HG03025 (cell line): ENCODE data around the gene FANCC.

Experiments
- ATAC-seq: cut with Tn5 transposase; IDR thresholded peaks from one replicate; pipeline ENCODE4 v1.9.1; 2021; ENCODE audit warnings: mild to moderate bottlenecking, moderate library complexity; ENCODE audit not compliant: unreplicated experiment, low FRiP score

FANCC gene

DNA sequence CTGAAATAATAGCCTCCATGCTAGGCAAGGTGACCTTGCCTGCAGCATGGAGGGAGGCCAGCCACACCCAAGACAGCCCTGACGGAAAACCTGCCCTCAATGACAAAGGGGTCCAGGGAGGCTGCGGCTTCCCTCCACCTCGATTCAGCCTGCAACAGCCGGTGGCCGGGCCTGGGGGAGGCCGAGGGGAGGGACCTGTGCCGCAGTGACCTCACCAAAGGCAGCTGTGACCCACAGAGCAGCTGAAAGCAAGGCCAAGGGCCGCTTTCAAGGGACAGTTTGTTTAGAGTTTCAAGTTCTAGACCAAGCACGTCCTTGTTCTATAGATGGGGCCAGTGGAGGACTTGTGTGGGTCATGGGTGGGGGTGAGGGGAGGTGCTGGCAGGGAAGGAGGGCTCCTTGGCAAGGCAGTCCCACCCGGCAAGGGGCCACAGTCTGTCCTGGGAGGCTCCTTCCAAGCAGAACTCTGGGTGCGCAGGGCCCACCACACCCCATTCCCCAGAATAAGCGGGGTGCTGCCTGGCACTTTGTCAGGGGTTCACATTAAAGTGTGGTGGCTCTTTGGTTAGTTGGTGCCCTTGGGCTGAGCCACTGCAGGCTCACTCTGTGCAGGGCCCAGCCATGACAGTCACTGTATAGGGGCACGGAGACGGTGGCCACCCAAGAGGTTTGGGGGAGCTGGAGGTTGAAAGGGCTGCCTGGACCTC lies 226.5 kb downstream of the FANCC start:
- no peak for ATAC-seq

DNA sequence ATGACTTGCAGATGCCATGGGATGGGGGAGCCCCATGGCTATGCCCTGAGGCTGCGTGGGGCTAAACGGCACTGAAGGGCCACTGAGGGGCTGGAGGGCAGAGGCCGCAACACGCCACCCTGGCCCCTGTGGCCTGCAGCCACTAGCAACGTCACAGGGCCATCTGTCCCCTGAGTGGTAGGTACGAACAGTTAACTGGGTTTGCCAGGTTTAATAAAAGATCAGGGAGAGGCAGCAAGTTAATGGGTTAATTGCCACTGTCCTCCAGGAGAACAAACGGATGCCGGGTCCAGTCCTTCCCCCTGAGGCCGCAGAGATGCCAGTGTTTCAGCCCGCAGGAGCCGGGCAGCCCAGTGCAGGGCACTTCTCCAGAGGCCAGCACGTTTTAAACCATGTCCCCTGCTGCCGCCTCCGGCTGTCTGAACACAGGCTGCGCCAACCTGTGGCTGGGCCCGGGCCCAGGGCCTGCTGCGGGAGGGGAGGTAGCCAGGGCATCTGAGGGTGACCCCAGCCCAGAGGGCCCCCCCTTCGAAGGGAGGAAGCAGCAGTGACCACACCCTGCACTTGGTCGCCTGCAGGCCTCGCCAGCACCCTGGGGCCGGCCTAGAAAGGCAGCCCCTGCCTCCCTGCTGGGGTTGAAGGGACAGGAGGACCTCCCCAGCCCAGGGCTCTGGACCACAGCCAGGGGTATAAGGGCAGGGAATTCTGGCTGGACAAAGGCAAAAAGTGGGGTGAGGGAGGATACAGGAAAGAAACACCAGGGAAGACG lies 227.3 kb downstream of the FANCC start:
- no peak for ATAC-seq

DNA sequence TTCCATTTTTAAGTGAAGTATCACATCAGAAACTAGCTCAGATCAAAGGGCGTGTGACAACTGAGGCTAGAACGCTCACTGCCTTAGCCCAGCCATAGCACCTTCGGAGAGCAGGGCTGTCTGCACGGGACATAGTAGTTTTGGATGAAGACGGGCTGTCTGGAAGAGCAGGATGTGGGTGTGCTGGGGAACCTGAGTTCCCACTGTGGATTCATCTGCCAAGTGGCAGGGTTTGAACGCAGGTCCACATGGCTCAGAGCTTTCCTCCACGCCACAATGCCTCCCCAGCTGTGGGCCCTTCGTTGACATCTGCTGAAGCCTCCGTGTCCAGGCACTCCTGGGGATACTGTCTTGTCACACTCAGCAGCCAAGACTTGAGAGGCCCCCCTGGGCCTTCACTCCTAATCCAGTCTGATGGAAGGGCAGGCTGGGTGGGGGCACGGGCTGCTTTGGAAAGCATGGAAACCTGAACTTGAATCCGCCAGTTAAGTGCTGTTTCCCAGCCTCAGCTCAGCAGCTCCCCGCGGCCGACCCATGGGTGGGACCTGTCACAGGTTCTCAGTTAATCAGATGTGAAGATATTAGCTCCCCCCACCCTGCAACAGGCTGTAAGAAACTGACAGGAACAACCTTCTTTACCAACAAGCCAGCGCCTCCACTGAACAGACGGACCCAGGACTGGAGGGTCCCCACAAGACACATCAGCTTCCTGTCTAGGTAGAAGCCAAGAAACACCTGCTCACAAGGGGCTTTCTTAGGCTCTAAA lies 228.1 kb downstream of the FANCC start:
- no peak for ATAC-seq

DNA sequence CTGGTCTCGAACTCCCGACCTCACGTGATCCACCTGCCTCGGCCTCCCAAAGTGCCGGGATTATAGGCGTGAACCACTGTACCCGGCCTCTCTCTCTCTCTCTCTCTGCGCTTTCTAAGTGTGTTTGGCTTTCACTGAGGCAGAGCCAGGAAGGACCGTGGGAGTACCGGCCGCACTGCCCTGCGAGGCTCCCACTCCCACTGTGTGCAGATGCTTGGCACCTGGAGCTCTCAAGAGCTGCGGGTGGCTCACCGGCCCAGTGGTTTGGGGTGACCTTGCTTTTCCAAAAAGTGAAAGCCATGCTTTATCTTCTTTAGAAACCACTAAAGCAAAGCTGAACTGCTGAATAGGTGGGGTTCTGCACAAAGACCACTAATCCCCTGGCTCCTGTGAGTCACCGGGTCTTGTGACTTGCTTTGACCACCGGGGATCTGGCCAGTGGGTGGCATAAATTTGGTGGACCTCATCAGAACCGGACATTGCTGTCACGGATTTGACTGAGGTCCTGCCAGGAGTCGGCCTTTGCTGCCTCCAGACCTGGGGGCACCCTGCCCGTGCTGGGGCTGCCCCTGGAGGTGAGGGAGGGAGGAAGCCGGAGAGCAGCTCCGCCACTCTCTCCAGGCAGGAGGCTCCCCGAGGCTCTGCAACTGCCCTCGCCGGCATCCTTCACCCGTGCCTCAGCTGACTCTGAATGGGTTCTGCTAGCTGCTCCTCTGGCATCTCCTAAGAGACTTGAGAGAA lies 228.9 kb downstream of the FANCC start:
- no peak for ATAC-seq

DNA sequence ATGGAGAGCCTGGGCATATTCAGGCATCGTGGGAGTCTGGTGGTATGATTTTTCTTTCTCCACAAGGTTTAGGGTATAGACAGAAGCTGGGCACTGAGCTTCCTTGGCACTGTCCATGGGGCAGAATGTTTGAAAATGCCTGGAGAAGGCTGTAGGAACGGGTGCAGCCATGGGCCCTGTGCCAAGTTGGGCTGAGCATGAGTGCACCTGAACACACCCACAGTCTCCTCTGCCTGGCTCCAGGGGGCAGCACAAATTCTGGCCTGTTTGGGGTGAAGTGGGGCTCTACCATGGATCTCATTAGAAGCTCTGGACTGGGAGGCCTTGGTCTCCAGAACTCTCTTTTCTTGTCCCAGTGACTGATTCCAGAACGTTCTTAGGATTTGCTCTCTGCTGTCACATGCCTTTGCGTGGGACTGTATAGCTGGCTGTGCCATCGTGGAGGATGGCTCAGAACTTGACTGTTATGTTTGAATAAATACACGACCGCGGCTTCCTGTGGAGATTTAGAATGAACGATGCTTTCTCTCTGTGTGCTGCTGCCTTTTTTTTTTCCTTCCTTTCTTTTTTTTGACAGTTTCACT lies 229.8 kb downstream of the FANCC start:
- no peak for ATAC-seq

DNA sequence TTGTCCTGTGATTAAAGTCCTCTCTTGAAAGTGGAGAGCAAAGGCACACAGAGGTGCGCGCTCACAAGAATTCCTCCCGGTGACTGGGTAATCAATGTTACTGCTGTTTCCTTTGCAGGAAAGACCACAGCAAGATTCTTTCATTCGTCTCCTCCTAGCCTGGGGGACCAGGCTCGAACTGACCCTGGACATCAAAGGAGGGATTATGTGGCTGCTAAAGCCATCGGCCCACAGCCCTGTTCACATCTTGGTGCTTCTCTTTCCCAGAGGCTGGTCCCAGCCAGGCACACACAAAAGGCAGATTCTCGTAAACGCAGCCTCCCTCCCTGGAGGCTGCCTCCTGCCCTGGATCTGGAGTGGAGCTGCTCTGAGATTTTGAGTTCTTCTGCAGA lies 230.9 kb downstream of the FANCC start:
- no peak for ATAC-seq

DNA sequence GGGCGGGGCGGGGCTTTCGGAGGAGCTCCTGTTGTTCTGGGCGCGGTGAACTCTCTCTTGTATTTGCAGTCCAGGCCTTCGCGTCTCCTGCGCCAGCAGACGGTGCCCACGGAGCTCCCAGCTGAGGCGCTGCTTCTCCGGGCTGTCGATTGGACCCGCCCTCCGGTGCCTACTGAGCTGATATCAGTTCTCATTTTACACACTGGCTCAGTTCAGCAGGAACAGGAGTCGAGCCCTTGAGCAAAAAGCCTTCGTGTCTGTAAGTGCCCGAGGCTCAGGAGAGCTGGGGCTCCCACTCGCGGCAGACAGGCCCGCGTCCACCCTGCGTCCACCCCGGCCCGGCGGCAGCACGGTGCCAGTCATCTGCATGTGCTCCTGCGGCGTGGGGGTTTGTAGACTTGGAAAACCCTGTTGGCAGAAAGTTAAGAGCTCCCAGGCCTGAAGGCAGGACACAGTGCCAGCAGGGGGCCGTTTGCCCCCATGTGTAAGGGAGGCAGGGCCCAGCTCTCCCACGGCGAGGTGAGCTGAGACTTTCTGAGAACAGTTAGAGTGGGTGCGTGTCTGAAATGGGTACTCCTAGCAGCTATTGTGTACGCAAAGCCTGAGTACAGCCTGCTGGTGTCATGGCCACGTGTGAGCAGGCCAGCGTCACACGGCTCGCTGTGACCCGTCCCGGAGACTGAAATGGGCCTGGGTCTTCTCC lies 231.5 kb downstream of the FANCC start:
- ATAC-seq, result no peak

DNA sequence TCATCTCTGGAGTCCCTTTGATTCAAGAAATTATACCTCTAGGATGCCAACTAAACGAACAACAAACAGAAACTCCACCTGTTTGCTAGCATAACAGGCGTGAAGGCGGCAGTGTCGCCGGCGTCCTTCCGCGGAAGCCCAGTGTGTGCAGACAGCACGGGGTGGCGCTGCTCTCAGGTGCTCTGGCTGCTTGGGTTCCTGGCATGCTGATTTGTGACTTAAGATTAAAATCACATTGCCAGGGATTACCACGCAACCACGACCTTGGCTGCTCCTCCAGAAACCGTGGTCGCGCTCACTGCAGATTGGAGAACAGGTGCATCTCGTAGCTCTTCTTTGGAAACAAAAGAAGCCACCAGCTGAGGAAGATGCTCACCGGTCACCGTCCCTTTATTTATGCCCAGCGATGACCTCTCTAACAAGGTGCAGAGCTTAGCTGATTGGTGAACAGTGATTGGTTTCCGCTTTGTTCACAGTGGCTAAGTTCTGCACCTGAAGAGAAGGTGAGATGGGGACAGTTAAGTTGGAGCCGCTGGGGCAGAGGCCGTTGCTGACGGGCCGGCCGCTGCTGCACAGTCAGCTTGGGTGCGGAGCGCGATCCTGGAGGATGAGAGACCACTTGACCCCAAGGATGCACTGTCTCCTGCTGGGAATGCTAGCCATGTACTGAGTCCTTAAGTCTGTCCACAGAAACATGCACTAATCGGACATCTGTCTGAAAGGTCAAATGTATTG lies 232.3 kb downstream of the FANCC start:
- ATAC-seq, result no peak

DNA sequence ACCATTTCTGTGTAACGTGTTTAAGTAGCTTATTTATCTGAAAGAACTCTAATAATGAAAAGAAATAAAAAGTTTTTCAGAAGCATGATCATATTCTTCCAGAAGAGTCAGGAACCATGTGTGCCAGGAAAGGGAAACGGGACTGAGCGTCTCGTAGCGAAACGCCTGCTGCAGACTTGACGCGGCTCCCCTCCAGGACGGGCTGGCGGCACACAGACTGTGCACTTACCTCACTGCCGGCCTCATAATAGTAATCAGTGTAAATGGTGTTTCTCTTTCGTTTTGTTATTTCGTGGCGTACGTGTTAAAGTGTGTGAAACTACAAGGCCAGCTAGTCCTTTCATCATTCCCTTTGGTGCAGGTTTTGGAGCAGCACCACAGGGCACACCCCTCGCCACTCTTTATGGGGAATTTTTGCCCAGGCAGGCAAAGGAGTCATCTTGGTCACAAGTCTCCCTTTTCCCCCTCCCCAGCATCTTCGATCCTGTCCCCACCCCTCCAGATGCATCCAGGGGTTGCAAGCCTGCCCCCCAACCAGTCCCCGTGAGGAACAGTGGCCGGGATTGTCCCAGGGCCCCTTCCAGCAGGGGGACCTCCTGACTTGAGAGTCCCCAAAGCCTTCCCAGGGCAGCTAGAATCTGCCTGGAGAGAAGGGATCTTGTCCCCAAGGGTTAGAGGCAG lies 233.1 kb downstream of the FANCC start:
- ATAC-seq, result no peak

DNA sequence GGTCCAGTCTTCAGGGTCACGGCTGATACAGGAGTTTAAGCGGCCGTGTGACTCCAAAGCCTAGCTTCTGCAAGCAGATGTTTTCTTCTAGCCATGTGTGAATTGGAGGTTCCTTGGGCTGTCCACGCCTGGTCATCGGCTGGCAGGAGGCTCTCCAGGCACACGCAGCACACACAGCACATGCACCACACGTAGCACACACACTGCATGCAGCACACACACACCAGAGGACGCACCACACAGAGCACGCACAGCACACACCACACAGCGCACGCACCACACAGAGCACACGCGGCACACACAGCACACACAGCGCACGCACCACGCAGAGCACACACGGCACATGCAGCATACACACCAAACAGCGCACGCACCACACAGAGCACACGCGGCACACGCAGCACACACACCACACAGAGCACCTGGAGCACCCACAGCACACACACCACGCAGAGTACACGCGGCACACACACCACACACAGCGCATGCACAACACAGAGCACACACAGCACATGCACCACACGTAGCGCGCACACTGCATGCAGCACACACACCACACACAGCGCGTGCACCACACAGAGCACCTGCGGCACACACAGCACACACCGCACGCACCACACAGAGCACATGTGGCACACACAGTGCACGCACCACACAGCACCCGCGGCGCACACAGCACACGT lies 234.3 kb downstream of the FANCC start:
- no peak for ATAC-seq

DNA sequence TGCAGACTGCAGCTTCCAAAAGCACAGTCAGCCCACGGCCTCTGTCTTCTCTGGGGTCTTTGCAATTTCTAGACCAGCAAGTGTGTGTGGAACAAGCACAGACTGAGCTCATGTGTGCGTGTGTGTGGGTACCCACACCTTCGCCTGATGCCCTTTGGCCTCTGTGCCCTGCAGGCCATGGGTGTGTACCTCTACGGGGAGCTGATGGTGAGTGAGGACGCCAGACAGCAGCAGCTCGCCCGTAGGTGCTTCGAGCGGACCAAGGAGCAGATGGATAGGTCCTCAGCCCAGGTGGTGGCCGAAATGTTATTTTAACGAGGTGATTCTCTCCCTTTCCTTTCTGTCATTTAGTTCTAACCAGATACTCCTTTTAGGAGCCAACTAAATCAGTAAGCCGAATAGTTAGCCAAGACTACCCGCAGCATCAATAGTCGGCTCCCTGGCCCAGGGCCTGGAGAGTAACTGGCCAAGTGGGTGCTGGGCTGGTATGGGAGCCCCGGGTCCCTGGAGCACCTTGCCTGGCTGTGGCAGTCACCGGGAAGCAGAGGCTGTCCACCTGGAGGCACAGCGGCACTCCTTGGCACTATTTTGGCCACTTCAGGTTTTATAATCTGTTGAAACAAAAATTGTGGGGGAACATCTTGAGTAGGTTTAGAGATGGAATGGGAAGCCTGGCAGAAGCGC lies 235.0 kb downstream of the FANCC start:
- ATAC-seq, result no peak

DNA sequence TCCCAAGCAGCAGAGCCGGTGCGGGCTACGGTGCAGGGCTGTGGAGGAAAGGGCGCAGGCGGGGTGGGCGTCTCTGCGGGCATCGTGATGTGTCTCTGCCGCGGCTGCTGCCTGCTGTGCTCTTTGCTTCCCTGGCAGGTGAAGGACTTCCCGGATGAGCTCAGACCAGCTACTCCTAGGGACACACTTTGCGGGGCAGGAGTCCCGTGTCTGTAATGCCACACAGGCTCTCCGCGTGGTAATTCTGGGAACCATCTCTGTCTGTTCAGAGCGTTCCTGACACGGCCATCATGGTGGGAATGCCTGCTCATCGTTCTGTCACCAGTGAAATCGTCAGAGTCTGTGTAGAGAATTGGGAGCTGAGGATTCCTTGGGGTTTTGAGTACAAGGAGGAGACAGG lies 235.5 kb downstream of the FANCC start:
- no peak for ATAC-seq

DNA sequence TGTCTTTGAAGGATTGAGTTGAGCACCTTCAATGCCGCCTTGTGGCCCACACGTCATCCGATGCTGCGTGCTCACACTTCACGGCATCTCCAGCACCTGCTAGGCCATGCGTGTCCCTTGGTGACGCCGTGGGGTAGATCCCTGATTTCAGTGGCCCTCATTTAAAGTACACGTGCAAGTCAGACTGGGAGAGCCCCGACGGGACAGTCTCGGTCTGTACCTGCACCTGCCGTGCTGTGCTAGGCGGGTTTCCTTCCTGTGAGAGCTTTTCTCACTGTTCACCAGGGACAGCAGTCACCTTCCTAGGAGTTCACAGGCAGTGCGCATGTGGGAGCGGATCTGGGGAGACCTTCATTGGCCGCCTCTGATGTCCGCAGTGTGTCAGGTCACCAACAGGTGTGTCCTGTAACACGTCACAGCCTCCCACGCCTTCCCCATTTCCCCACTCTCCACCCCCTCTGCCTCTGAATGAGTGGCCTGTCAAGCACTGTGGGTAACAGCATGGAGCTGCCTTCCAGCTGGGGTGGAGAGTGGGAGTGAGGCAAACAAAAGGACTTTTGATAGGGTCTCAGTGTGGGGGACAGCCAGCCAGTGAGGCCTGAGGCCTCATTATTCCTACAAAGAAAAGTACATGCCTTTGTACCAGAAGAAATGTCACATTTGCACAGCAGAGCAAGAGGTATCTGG lies 236.4 kb downstream of the FANCC start:
- no peak for ATAC-seq

DNA sequence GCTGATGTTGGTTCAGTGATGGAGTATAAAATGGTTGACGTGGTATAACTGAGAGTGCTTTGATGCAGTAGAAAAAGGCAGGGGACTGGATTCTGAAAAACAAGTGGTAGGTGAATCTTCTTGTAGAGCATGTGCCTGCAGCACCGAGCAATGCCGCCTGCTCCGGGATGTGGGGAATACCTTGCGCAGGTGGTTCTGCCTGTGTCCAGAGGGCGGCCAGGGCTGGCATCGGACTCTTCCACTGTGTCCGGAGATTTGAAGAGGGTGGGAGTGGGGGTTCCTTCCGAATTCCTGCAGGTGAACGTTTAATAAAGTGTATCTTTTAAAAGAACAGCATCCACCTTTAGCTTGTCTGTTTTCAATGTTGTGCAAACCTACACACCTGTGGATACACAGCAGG lies 238.0 kb downstream of the FANCC start:
- ATAC-seq, result no peak

DNA sequence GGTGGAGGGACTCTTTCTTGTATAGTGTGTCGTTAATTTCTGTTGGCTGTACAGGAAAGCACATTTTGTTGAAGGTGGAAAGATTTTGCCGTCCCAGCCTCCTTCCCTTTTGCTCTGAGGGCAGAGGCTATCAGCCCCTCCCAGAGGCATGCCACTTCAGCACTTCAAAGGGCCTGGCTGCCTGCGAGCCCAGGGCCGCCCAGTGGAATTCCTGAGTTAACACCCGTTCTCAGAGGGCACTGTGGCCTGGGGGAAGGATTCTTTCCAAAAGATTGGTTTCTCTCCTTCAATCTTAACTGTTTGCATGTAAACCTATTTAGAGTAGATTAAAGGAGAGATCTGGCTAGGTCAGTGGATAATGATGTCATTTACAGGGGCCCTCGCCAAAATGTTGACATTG lies 238.6 kb downstream of the FANCC start:
- ATAC-seq, result no peak

DNA sequence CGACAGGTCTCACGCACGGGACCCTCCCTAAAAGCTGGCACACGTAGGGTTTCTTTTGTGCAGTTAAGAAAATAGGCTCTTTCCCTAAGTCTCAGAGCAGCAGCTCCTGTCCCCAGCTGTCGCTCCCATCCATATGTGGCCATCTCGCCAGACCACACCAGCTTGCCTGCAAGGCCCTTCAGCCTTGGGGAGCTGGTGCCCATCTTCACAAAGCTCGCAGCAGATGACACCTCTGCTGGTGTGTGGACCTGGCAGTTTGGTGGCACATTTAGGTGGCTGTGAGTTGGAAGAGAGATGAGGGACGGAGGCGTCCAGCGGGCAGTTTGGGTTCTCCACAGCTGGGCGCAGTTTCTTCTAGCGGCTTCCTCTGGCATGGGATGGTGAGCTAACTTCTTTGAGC lies 239.0 kb downstream of the FANCC start:
- no peak for ATAC-seq
